ENCODE measurements around the gene JDP2. TPM values are rescaled to one million over a fixed set of nuclear protein-coding genes. Genes with fewer than 3 reads are reported as not detected.

The JDP2 gene
- total RNA-seq, 2 donors from 2014 or later = 81.8 to 100 TPM

- H3K9me3 ChIP-seq = no peaks in the 10 kb centered on the region
- TF ChIP-seq, protein P1, sequence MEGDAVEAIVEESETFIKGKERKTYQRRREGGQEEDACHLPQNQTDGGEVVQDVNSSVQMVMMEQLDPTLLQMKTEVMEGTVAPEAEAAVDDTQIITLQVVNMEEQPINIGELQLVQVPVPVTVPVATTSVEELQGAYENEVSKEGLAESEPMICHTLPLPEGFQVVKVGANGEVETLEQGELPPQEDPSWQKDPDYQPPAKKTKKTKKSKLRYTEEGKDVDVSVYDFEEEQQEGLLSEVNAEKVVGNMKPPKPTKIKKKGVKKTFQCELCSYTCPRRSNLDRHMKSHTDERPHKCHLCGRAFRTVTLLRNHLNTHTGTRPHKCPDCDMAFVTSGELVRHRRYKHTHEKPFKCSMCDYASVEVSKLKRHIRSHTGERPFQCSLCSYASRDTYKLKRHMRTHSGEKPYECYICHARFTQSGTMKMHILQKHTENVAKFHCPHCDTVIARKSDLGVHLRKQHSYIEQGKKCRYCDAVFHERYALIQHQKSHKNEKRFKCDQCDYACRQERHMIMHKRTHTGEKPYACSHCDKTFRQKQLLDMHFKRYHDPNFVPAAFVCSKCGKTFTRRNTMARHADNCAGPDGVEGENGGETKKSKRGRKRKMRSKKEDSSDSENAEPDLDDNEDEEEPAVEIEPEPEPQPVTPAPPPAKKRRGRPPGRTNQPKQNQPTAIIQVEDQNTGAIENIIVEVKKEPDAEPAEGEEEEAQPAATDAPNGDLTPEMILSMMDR (IDR thresholded peaks at IDR 0.05) = no peak
- no peaks in the 10 kb centered on the region for H3K27me3 ChIP-seq (replicated peaks; ENCODE audit: insufficient read depth)
- H3K4me1 ChIP-seq (ENCODE audit: control insufficient read depth in 1 of 2, low read depth in 2 of 2) = no peaks in the 10 kb centered on the region
- no peaks in the 10 kb centered on the region for H3K36me3 ChIP-seq
- H3K27ac ChIP-seq = no peak overlapping the region
- ATAC-seq (ENCODE audit: insufficient number of reproducible peaks, low FRiP score, low read depth) (no peak), DNase-seq (ENCODE audit: low spot score) (no peak)
- H3K4me3 ChIP-seq = no peak overlapping the region
Measured at GRCh38 chr14:75495399-75495798, 67.6 kb downstream of the JDP2 start.

DNA sequence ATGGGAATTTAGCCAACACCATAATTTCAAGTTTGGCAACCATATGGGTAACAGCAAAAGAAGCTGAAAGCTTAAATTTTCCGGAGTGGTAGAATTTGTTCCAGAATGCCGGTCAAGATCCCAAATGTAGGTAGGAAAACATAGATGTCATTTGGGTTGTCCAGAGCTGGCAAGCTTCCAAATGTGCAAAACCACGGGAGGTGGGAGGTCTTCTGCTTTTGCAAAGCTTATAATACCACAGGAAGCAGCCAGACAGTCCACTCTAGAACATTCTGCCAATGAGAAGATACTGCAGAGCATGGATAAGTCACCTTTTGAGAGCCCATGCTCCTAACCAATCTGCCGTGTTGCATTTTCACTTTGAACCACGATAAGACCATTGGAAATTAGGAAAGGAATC is 68.1 kb downstream of the JDP2 start:
- no peaks in the 10 kb centered on the region for H3K36me3 ChIP-seq
- no peaks in the 10 kb centered on the region for H3K4me1 ChIP-seq (ENCODE audit: control insufficient read depth in 1 of 2, low read depth in 2 of 2)
- H3K27me3 ChIP-seq (replicated peaks; ENCODE audit: insufficient read depth) = no peaks in the 10 kb centered on the region
- H3K27ac ChIP-seq = no peak overlapping the region
- TF ChIP-seq, protein P1 (IDR thresholded peaks at IDR 0.05) = no peak
- H3K9me3 ChIP-seq = no peaks in the 10 kb centered on the region
- ATAC-seq (ENCODE audit: insufficient number of reproducible peaks, low FRiP score, low read depth) = no peak
- H3K4me3 ChIP-seq = no peak overlapping the region
- no peak for DNase-seq (ENCODE audit: low spot score)

DNA sequence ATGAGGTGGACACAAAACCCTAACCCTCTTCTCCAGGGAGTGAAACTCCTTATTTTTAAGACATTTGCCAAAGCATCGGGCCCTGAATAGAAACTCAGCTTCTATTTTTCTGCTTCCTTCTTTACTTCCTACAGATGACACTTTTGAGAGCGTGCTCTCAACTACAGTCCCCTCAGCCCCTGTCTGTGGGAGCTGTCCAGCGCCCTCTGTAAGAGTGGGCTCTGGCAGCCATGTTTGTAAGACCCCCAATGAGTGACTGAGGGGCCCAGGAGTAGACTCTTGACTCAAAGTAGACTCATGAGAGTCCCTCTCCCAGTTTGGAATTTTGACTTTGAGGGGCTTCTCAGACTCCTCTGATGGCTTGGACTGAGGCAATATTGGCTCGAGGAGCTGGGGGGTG is 68.9 kb downstream of the JDP2 start:
- ATAC-seq (ENCODE audit: insufficient number of reproducible peaks, low FRiP score, low read depth) = no peak

DNA sequence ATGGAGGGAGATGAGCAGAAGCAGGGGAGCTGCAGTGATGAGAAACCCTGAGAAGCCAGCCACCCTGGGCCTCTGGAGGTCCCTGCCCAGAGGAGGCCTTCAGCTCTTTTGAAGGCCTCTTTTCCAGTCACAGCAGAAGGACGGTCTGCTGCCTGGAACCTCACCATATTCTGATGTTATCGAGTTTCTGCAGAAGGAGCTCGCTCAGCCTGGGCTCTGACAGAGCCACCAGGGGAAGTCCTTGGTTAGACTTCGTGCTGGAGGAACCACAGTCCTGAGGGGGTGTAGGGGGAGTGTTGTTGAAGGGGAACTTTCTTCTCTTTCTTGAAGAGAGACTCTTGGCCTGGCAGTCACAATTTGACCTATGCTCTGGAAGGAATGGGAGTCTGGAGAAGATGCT is 69.4 kb downstream of the JDP2 start:
- DNase-seq (ENCODE audit: low spot score) (no peak), ATAC-seq (ENCODE audit: insufficient number of reproducible peaks, low FRiP score, low read depth) (no peak)
- Histone ChIP-seq H3K4me1 (ENCODE audit: control insufficient read depth in 1 of 2, low read depth in 2 of 2) (no peaks in the 10 kb centered on the region), H3K4me3 (no peak overlapping the region), H3K36me3 (no peaks in the 10 kb centered on the region), H3K27me3 (replicated peaks; ENCODE audit: insufficient read depth) (no peaks in the 10 kb centered on the region), H3K9me3 (no peaks in the 10 kb centered on the region), H3K27ac (no peak overlapping the region)
- TF ChIP-seq, protein P1 (IDR thresholded peaks at IDR 0.05) = no peak

More for the DNA sequence above, 68.9 kb downstream of the JDP2 start:
- no peak for DNase-seq (ENCODE audit: low spot score)
- H3K27me3 ChIP-seq (replicated peaks; ENCODE audit: insufficient read depth) = no peaks in the 10 kb centered on the region
- H3K9me3 ChIP-seq = no peaks in the 10 kb centered on the region
- no peak overlapping the region for H3K4me3 ChIP-seq
- H3K27ac ChIP-seq = no peak overlapping the region
- TF ChIP-seq, protein P1 (IDR thresholded peaks at IDR 0.05) = no peak
- no peaks in the 10 kb centered on the region for H3K4me1 ChIP-seq (ENCODE audit: control insufficient read depth in 1 of 2, low read depth in 2 of 2)
- no peaks in the 10 kb centered on the region for H3K36me3 ChIP-seq

DNA sequence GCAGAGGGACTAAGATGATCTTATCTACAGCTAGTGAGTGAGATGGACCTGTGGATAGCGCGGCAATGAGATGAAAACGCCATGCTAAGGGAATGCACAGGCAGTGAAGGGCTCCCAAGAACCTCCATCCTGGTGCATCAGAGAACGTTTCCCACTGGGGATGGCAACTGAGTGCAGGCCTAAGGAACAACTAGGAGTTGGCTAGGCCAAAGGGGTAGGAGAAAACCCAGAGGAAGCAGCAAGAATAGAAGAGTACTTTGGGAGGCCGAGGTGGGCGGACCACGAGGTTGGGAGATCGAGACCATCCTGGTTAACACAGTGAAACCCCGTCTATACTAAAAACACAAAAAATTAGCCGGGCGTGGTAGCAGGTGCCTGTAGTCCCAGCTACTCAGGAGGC is 69.9 kb downstream of the JDP2 start:
- Histone ChIP-seq H3K36me3 (no peaks in the 10 kb centered on the region), H3K27ac (no peak overlapping the region), H3K9me3 (no peaks in the 10 kb centered on the region), H3K4me1 (ENCODE audit: control insufficient read depth in 1 of 2, low read depth in 2 of 2) (no peaks in the 10 kb centered on the region), H3K4me3 (no peak overlapping the region), H3K27me3 (replicated peaks; ENCODE audit: insufficient read depth) (no peaks in the 10 kb centered on the region)
- DNase-seq (ENCODE audit: low spot score) (no peak), ATAC-seq (ENCODE audit: insufficient number of reproducible peaks, low FRiP score, low read depth) (no peak)
- TF ChIP-seq, protein P1 (IDR thresholded peaks at IDR 0.05) = no peak

All from thoracic aorta (tissue), 2 donors.